Measurements from ENCODE around the gene DHDDS. TPM values are rescaled to one million over a fixed set of nuclear protein-coding genes. Genes with fewer than 3 reads are reported as not detected.

The DHDDS gene
- total and polyA plus RNA-seq, 2 of the 13 experiments (the other 11 are each of a cell fraction or from before 2014, with no cell fraction given), result 18.9 to 28.3 TPM

- TF ChIP-seq ZNF773 (CRISPR knock-in tag; IDR thresholded peaks at IDR 0.05; ENCODE audit: borderline replicate concordance) (peak; percentile 35; the same call in 1 of the 2 replicates), PBX3 (CRISPR knock-in tag; IDR thresholded peaks at IDR 0.05; ENCODE audit: borderline replicate concordance) (no peak), JARID2 (CRISPR knock-in tag; IDR thresholded peaks at IDR 0.05; ENCODE audit: insufficient replicate concordance) (no peak), ZBTB38 (CRISPR knock-in tag; IDR thresholded peaks at IDR 0.05) (no peak), ZFP90 (CRISPR knock-in tag; IDR thresholded peaks at IDR 0.05; ENCODE audit: borderline replicate concordance) (no peak), ZNF549 (CRISPR knock-in tag; IDR thresholded peaks at IDR 0.05) (no peak), ZNF501 (CRISPR knock-in tag; IDR thresholded peaks at IDR 0.05) (no peak), ELF4 (CRISPR knock-in tag; IDR thresholded peaks at IDR 0.05; ENCODE audit: borderline replicate concordance) (no peak), PHF20 (CRISPR knock-in tag; IDR thresholded peaks at IDR 0.05) (no peak), ZFP1 (CRISPR knock-in tag; IDR thresholded peaks at IDR 0.05) (no peak), ZBTB40 (IDR thresholded peaks at IDR 0.05) (peak; percentile 67), ZBTB40 (CRISPR knock-in tag; IDR thresholded peaks at IDR 0.05) (peak; percentile 98), ARNTL (CRISPR knock-in tag; IDR thresholded peaks at IDR 0.05) (no peak; the same call in 1 of the 2 replicates), ZNF34 (CRISPR knock-in tag; IDR thresholded peaks at IDR 0.05; ENCODE audit: borderline replicate concordance) (no peak), ZNF737 (CRISPR knock-in tag; IDR thresholded peaks at IDR 0.05; ENCODE audit: borderline replicate concordance) (no peak), RBFOX2 (IDR thresholded peaks at IDR 0.05; ENCODE audit: low read depth, low read length) (peak; percentile 94), ZNF589 (CRISPR knock-in tag; conservative IDR thresholded peaks at IDR 0.05) (no peak; the same call in 1 of the 2 replicates), POLR2A (IDR thresholded peaks at IDR 0.05; ENCODE audit: insufficient read depth in 1 of 2, low read depth in 2 of 2, low read length in 2 of 2) (peak; percentile 49 to 71; a peak in 3 of 4 replicates), ZNF232 (CRISPR knock-in tag; IDR thresholded peaks at IDR 0.05; ENCODE audit: borderline replicate concordance) (no peak), NFE2L1 (CRISPR knock-in tag; IDR thresholded peaks at IDR 0.05; ENCODE audit: borderline replicate concordance) (no peak), ZNF772 (CRISPR knock-in tag; IDR thresholded peaks at IDR 0.05) (no peak)
Observed at GRCh38 chr1:26472320-26472900, 40.3 kb downstream of the DHDDS start, which contains the start of gene HMGN2 (continued).
